ENCODE measurements around the gene HS3ST5.

Gene HS3ST5

GRCh38 chr6:114092943-114093342 is 249.9 kb downstream of the HS3ST5 start:
- no peaks in the 10 kb centered on the region for H3K4me1 ChIP-seq (ENCODE audit: low read length)
- no peaks in the 10 kb centered on the region for H4K20me1 ChIP-seq (ENCODE audit: insufficient read depth, low read length)
- no peaks in the 10 kb centered on the region for H3K9me3 ChIP-seq (ENCODE audit: insufficient read depth, low read length)
- H3K9ac ChIP-seq (ENCODE audit: low read length): no peak overlapping the region
- H3K27me3 ChIP-seq (ENCODE audit: low read depth, low read length): no peaks in the 10 kb centered on the region
- no peak overlapping the region for H3K27ac ChIP-seq (ENCODE audit: low read length)
- no peaks in the 10 kb centered on the region for H3K79me2 ChIP-seq (ENCODE audit: low read length)
- TF ChIP-seq EZH2phosphoT487 (IDR thresholded peaks at IDR 0.05; ENCODE audit: low read depth) (no peak), CTCF (IDR thresholded peaks at IDR 0.05; ENCODE audit: low read depth, low read length) (no peak)
- H3K36me3 ChIP-seq (replicated peaks; ENCODE audit: low read depth, low read length): no peaks in the 10 kb centered on the region
- H3K4me2 ChIP-seq (ENCODE audit: low read length): no peak overlapping the region
- H3K4me3 ChIP-seq (ENCODE audit: low read length): no peak overlapping the region
- H2AFZ ChIP-seq (ENCODE audit: low read depth, low read length): no peak overlapping the region

- Histone ChIP-seq H3K9me3 (ENCODE audit: insufficient read depth, low read length) (no peaks in the 10 kb centered on the region), H3K9ac (ENCODE audit: low read length) (no peak overlapping the region), H3K4me1 (ENCODE audit: low read length) (no peaks in the 10 kb centered on the region), H3K27ac (ENCODE audit: low read length) (no peak overlapping the region), H2AFZ (ENCODE audit: low read depth, low read length) (no peak overlapping the region), H3K79me2 (ENCODE audit: low read length) (no peaks in the 10 kb centered on the region), H3K27me3 (ENCODE audit: low read depth, low read length) (no peaks in the 10 kb centered on the region), H3K36me3 (replicated peaks; ENCODE audit: low read depth, low read length) (no peaks in the 10 kb centered on the region), H4K20me1 (ENCODE audit: insufficient read depth, low read length) (no peaks in the 10 kb centered on the region), H3K4me2 (ENCODE audit: low read length) (no peak overlapping the region), H3K4me3 (ENCODE audit: low read length) (no peak overlapping the region)
- no peak for TF ChIP-seq EZH2phosphoT487 (IDR thresholded peaks at IDR 0.05; ENCODE audit: low read depth)
Measured at GRCh38 chr6:114090626-114091025, 252.2 kb downstream of the HS3ST5 start.

GRCh38 chr6:114087496-114087895 is 255.3 kb downstream of the HS3ST5 start:
- no peaks in the 10 kb centered on the region for H3K79me2 ChIP-seq (ENCODE audit: low read length)

GRCh38 chr6:114085211-114085610 is 257.6 kb downstream of the HS3ST5 start:
- H3K9me3 ChIP-seq (ENCODE audit: insufficient read depth, low read length): no peaks in the 10 kb centered on the region
- no peak overlapping the region for H3K4me3 ChIP-seq (ENCODE audit: low read length)
- TF ChIP-seq CTCF (IDR thresholded peaks at IDR 0.05; ENCODE audit: low read depth, low read length) (no peak), EZH2phosphoT487 (IDR thresholded peaks at IDR 0.05; ENCODE audit: low read depth) (no peak)
- no peak overlapping the region for H3K4me2 ChIP-seq (ENCODE audit: low read length)
- no peak overlapping the region for H2AFZ ChIP-seq (ENCODE audit: low read depth, low read length)
- H3K9ac ChIP-seq (ENCODE audit: low read length): no peak overlapping the region
- H3K36me3 ChIP-seq (replicated peaks; ENCODE audit: low read depth, low read length): no peaks in the 10 kb centered on the region
- no peaks in the 10 kb centered on the region for H4K20me1 ChIP-seq (ENCODE audit: insufficient read depth, low read length)
- H3K4me1 ChIP-seq (ENCODE audit: low read length): no peaks in the 10 kb centered on the region
- H3K27ac ChIP-seq (ENCODE audit: low read length): no peak overlapping the region
- H3K27me3 ChIP-seq (ENCODE audit: low read depth, low read length): no peaks in the 10 kb centered on the region
- no peaks in the 10 kb centered on the region for H3K79me2 ChIP-seq (ENCODE audit: low read length)

More at GRCh38 chr6:114087496-114087895, 255.3 kb downstream of the HS3ST5 start:
- no peak overlapping the region for H3K4me2 ChIP-seq (ENCODE audit: low read length)
- no peaks in the 10 kb centered on the region for H3K36me3 ChIP-seq (replicated peaks; ENCODE audit: low read depth, low read length)
- H3K4me3 ChIP-seq (ENCODE audit: low read length): no peak overlapping the region
- H3K9ac ChIP-seq (ENCODE audit: low read length): no peak overlapping the region
- H3K9me3 ChIP-seq (ENCODE audit: insufficient read depth, low read length): no peaks in the 10 kb centered on the region
- no peaks in the 10 kb centered on the region for H3K27me3 ChIP-seq (ENCODE audit: low read depth, low read length)
- TF ChIP-seq EZH2phosphoT487 (IDR thresholded peaks at IDR 0.05; ENCODE audit: low read depth): no peak
- TF ChIP-seq CTCF (IDR thresholded peaks at IDR 0.05; ENCODE audit: low read depth, low read length): no peak
- no peak overlapping the region for H3K27ac ChIP-seq (ENCODE audit: low read length)
- H2AFZ ChIP-seq (ENCODE audit: low read depth, low read length): no peak overlapping the region
- H3K4me1 ChIP-seq (ENCODE audit: low read length): no peaks in the 10 kb centered on the region
- H4K20me1 ChIP-seq (ENCODE audit: insufficient read depth, low read length): no peaks in the 10 kb centered on the region

All from OCI-LY3 (cell line).